Measurements from ENCODE around the gene TSPAN17.
"Not testable (repeated sequence)": the region's sequence is repeated elsewhere in the genome, so short reads cannot be mapped to it uniquely, and the experiment has no call there.

TSPAN17 gene

GRCh38 chr5:176647030-176647842, at the start of gene TSPAN17:
TSPAN17 (plus strand) TSS chr5:176647484; CDS start chr5:176647616, 132 bp downstream.
- peak; percentile 100 for DNase-seq (ENCODE audit: low spot score)

GRCh38 chr5:176599749-176600430, 47.4 kb upstream of the TSPAN17 start:
- DNase-seq (ENCODE audit: low spot score), result not testable (repeated sequence)

- DNase-seq (ENCODE audit: low spot score), result no peak
Measured at GRCh38 chr5:176601901-176602482, 45.3 kb upstream of the TSPAN17 start.

GRCh38 chr5:176603091-176603490, 44.2 kb upstream of the TSPAN17 start:
- no peak for DNase-seq (ENCODE audit: low spot score)

- DNase-seq (ENCODE audit: low spot score), result no peak
Measured at GRCh38 chr5:176606032-176606431, 41.3 kb upstream of the TSPAN17 start.

- no peak for DNase-seq (ENCODE audit: low spot score)
Measured at GRCh38 chr5:176606875-176607274, 40.4 kb upstream of the TSPAN17 start.

GRCh38 chr5:176608142-176608705, 39.1 kb upstream of the TSPAN17 start:
- no peak for DNase-seq (ENCODE audit: low spot score)

- no peak for DNase-seq (ENCODE audit: low spot score)
Measured at GRCh38 chr5:176608937-176609723, 38.2 kb upstream of the TSPAN17 start.

- DNase-seq (ENCODE audit: low spot score), result peak; percentile 60
Measured at GRCh38 chr5:176609724-176610434, 37.4 kb upstream of the TSPAN17 start, which contains the start of gene GPRIN1. GPRIN1 (minus strand) TSS chr5:176610156; CDS start chr5:176599834, 10,322 bp downstream.

GRCh38 chr5:176610435-176610773, 36.9 kb upstream of the TSPAN17 start:
- no peak for DNase-seq (ENCODE audit: low spot score)

- peak; percentile 52 for DNase-seq (ENCODE audit: low spot score)
Measured at GRCh38 chr5:176611435-176611834, 35.8 kb upstream of the TSPAN17 start.

GRCh38 chr5:176612008-176612407, 35.3 kb upstream of the TSPAN17 start:
- DNase-seq (ENCODE audit: low spot score), result no peak

- no peak for DNase-seq (ENCODE audit: low spot score)
Measured at GRCh38 chr5:176612855-176613254, 34.4 kb upstream of the TSPAN17 start.

GRCh38 chr5:176614805-176615478, 32.3 kb upstream of the TSPAN17 start:
- no peak for DNase-seq (ENCODE audit: low spot score)

- DNase-seq (ENCODE audit: low spot score), result no peak
Measured at GRCh38 chr5:176616511-176616910, 30.8 kb upstream of the TSPAN17 start.

GRCh38 chr5:176618783-176619182, 28.5 kb upstream of the TSPAN17 start:
- no peak for DNase-seq (ENCODE audit: low spot score)

- DNase-seq (ENCODE audit: low spot score), result peak; percentile 83
Measured at GRCh38 chr5:176619203-176619568, 28.1 kb upstream of the TSPAN17 start.

GRCh38 chr5:176619569-176620332, 27.5 kb upstream of the TSPAN17 start:
- DNase-seq (ENCODE audit: low spot score), result no peak

GRCh38 chr5:176620333-176620981, 26.8 kb upstream of the TSPAN17 start:
- no peak for DNase-seq (ENCODE audit: low spot score)
